Stimulated activated CD8-positive, alpha-beta memory T cell treated with anti-CD3 and anti-CD28 coated beads, Interleukin-7, amount 100 ng/mL, for 48 hours (primary cell): Measurements from ENCODE around the gene UQCRHL.

Experiments
- DNase-seq, 2 donors: peaks; one replicate each; pipeline ENCODE4 v3.0.0-alpha.2; 2020; ENCODE audit warnings: low read depth in 1 of 2; ENCODE audit errors: extremely low read depth in 1 of 2

The UQCRHL gene

GRCh38 chr1:15758953-15759661 lies 48.3 kb downstream of the UQCRHL start:
- DNase-seq = no peak

- no peak for DNase-seq
Observed at GRCh38 chr1:15758343-15758931, 49.0 kb downstream of the UQCRHL start, which contains the start of gene FBLIM1. TSS of gene FBLIM1 (plus strand) at chr1:15758795. CDS start at chr1:15764984, 6,189 bp downstream.

DNA sequence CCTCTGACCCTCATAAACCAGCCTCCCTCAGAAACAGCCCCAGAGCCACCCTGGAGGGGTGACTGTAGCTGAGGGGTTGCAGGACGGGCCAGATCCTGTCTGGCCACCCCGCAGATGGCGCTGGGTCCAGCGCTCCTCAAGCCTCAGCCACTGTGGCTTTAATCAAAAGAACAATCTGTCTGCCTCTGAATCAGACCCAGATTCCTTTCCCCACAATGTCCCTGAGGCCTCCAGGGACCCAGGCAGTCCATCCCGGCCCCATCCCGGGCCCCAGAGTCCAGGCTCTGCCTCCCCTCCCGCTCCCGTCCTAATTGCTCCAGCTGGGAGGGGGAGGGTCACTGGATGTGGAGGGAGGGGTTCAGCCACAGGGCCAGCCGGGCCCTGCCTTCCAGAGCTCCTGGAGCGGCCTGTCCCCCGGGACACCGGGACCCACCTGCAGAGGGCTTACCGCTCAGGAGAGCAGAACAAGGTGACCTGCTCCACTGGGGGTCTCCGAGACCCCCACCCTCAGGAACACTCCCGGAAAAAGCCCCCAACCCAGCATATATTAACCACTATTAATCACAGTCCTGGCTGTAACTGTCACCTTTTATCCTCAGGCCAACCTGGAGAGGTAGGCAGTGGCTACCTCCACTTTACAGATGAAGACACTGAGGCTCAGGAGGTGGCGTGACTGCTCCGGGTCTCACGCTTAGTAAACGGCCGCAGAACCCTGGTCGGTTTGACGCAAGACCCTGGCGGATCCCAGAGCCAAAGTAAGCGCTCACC lies 49.7 kb downstream of the UQCRHL start:
- no peak for DNase-seq
